NCI-H1694 (cell line): ENCODE results near the gene TMPRSS9.
"Not testable (repeated sequence)": the region's sequence is repeated elsewhere in the genome, so short reads cannot be mapped to it uniquely, and the experiment has no call there.

Source experiments
- DNase-seq: peaks from one replicate; lab custom pipeline; 2025; lab: John Stamatoyannopoulos, UW

TMPRSS9 gene

GRCh38 chr19:2394054-2394441 is 34.0 kb downstream of the TMPRSS9 start:
- no peak for DNase-seq

GRCh38 chr19:2394442-2395292 is 34.6 kb downstream of the TMPRSS9 start:
- no peak for DNase-seq

GRCh38 chr19:2395293-2395829 is 35.3 kb downstream of the TMPRSS9 start:
- not testable (repeated sequence) for DNase-seq

GRCh38 chr19:2397173-2397572 is 37.1 kb downstream of the TMPRSS9 start:
- not testable (repeated sequence) for DNase-seq

- no peak for DNase-seq
Measured at GRCh38 chr19:2398735-2399305, 38.8 kb downstream of the TMPRSS9 start.

- no peak for DNase-seq
Measured at GRCh38 chr19:2399582-2399981, 39.5 kb downstream of the TMPRSS9 start.

GRCh38 chr19:2408247-2408646 is 48.2 kb downstream of the TMPRSS9 start:
- DNase-seq, result no peak

- DNase-seq, result no peak
Measured at GRCh38 chr19:2409352-2409912, 49.4 kb downstream of the TMPRSS9 start.

- DNase-seq, result no peak
Measured at GRCh38 chr19:2410023-2410422, 50.0 kb downstream of the TMPRSS9 start.

GRCh38 chr19:2411709-2412108 is 51.6 kb downstream of the TMPRSS9 start:
- no peak for DNase-seq

- no peak for DNase-seq
Measured at GRCh38 chr19:2412449-2412848, 52.4 kb downstream of the TMPRSS9 start.

GRCh38 chr19:2413159-2413558 is 53.1 kb downstream of the TMPRSS9 start:
- DNase-seq, result no peak

- DNase-seq, result no peak
Measured at GRCh38 chr19:2413629-2414028, 53.6 kb downstream of the TMPRSS9 start.

GRCh38 chr19:2415281-2415972 is 55.4 kb downstream of the TMPRSS9 start:
- DNase-seq, result no peak

GRCh38 chr19:2415973-2416319 is 55.9 kb downstream of the TMPRSS9 start:
- DNase-seq, result no peak

GRCh38 chr19:2416321-2417097 is 56.4 kb downstream of the TMPRSS9 start:
- no peak for DNase-seq

- DNase-seq, result not testable (repeated sequence)
Measured at GRCh38 chr19:2417436-2417835, 57.4 kb downstream of the TMPRSS9 start.

- no peak for DNase-seq
Measured at GRCh38 chr19:2417881-2418406, 57.9 kb downstream of the TMPRSS9 start.

- no peak for DNase-seq
Measured at GRCh38 chr19:2419754-2420153, 59.7 kb downstream of the TMPRSS9 start.

- no peak for DNase-seq
Measured at GRCh38 chr19:2420490-2420889, 60.4 kb downstream of the TMPRSS9 start.

GRCh38 chr19:2421581-2422306 is 61.7 kb downstream of the TMPRSS9 start:
- DNase-seq, result no peak
